Inflammatory macrophage treated with lipopolysaccharide for 1 hour (primary cell): Measurements from ENCODE around the gene RACK1.
"Not testable (repeated sequence)": the region's sequence is repeated elsewhere in the genome, so short reads cannot be mapped to it uniquely, and the experiment has no call there.

Experiments used
- DNase-seq, 2 donors: peaks; one replicate each; pipeline ENCODE4 v3.0.0-alpha.2; 2020 to 2022

The RACK1 gene

DNA sequence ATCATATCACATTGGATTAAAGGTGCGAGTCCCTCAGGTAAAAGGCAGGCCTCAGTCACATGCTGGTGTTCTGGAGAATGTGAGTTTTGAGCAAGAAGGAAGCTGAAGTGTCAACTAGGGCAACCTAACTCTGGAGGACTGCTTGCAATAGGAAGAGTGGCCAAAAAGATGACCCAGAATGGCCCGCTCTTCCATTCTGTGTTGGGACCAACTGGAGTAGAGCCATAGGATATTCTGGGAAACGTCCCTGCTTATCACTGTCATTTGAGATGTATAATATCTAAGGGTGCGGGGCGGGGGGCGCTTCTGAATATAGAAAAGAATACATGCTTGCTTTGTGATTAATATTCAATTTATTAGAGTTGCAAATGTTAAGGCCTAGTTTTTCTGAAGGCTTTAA, 31.6 kb downstream of the RACK1 start:
- no peak for DNase-seq

GRCh38 chr5:181211208-181211607, 32.5 kb downstream of the RACK1 start:
- no peak for DNase-seq

DNA sequence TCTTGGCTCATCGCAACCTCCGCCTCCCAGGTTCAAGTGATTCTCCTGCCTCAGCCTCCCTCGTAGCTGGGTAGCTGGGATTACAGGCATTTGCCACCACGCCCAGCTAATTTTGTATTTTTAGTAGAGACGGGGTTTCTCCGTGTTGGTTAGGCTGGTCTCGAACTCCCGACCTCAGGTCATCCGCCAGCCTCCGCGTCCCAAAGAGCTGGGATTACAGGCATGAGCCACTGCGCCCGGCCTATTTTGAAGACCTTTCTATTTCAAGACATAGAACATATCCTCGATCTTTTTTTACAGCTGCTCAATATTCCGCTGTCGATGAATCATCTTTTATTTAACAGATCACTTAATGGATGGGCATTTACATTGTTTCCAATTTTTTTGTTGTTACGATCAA, 33.0 kb downstream of the RACK1 start:
- not testable (repeated sequence) for DNase-seq

DNA sequence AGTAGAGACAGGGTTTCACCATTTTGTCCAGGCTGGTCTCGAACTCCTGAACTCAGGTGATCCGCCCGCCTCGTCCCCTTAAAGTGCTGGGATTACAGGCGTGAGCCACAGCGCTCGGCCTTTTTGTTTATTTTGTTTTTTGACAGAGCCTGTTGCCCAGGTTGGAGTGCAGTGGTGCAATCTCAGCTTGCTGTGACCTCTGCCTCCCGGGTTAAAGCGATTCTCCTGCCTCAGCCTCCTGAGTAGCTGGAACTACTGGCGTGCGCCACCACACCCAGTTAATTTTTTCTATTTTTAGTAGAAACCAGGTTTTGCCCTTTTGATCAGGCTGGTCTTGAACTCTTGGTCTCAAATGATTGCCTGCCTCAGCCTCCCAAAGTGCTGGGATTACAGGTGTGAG, 33.6 kb downstream of the RACK1 start:
- DNase-seq: not testable (repeated sequence)

DNA sequence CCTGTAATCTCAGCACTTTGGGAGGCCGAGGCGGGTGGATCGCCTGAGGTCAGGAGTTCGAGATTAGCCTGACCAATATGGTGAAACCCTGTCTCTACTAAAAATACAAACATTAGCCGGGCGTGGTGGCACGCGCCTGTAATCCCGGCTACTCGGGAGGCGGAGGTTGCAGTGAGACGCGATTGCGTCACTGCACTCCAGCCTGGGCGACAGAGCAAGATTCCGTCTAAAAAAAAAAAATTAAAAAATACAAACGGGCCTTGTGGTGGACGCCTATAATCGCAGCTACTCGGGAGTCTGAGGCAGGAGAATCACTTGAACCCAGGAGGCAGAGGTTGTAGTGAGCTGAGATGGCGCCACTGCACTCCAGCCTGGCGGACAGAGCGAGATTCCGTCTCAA, 34.7 kb downstream of the RACK1 start:
- not testable (repeated sequence) for DNase-seq

- no peak for DNase-seq
Measured at GRCh38 chr5:181207960-181208253, 35.8 kb downstream of the RACK1 start.

DNA sequence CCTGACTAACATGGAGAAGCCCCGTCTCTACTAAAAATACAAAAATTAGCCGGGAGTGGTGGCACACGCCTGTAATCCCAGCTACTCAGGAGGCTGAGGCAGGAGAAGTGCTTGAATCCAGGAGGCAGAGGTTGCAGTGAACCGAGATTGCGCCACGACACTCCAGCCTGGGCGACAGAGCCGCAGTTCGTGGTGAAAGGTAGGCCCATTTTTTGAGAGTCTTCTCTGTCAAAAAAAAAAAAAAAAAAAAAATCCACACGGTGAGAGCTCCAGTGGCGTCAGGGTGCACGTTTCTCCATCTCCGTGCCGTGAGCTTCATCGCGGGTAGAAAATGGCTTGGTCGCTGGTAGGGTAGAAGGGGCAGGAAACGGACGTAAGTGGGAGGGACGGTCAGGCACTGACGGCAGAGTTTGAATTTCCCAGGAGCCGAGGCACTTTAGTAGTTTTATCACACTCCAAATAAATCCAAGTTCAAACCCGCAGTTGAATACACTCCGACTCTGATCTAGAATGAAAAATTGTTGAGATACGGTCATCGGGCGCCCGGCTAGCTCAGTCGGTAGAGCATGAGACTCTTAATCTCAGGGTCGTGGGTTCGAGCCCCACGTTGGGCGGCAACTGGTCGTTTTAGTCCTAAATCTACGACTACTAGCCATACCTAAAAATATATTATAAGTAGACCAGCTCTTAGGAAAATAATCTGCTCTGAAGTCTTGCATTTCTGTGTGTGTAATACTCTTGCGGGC, 36.3 kb downstream of the RACK1 start:
- DNase-seq: peak; percentile 83 to 93

DNA sequence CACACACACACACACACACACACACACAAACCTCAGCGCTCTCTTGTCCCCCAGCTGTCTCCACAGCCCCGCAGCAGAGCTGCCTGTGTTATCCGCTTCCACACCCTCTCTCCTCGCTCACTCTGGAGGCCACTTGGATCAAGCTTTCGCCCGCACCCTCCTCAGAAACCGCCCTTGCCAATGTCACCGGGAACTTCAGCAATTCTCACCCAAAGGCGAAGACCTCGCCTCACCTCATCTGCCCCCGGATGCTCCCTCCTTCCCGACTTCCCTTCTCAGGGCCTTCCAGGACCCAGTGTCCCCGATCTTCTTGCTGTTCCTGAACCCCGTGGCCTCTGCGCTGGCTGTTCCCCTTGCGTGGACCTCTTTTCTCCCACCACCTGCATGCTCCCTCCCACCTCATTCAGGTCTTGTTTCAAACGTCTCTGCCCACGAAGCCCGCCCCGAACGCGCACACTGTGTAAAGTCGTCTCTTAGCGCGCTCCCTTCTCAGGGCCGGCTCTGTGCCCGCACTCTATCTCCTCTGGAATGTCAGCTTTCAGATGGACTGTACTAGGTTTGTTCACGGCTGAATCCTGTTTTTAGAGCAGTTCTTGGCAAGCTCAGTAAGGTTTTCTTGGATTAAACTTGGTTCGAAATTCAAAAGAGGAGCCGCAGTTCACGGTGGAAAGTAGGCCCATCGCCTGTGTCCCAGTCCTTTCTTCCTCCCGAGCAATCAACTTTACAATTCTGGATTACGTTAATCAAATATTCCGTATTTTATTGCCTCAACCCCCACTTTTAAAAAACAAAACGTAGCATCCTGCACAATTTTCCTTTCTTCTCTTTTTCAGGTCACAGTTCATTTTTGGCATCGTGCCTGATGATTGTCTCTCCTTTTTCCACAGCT, 37.7 kb downstream of the RACK1 start:
- no peak for DNase-seq

DNA sequence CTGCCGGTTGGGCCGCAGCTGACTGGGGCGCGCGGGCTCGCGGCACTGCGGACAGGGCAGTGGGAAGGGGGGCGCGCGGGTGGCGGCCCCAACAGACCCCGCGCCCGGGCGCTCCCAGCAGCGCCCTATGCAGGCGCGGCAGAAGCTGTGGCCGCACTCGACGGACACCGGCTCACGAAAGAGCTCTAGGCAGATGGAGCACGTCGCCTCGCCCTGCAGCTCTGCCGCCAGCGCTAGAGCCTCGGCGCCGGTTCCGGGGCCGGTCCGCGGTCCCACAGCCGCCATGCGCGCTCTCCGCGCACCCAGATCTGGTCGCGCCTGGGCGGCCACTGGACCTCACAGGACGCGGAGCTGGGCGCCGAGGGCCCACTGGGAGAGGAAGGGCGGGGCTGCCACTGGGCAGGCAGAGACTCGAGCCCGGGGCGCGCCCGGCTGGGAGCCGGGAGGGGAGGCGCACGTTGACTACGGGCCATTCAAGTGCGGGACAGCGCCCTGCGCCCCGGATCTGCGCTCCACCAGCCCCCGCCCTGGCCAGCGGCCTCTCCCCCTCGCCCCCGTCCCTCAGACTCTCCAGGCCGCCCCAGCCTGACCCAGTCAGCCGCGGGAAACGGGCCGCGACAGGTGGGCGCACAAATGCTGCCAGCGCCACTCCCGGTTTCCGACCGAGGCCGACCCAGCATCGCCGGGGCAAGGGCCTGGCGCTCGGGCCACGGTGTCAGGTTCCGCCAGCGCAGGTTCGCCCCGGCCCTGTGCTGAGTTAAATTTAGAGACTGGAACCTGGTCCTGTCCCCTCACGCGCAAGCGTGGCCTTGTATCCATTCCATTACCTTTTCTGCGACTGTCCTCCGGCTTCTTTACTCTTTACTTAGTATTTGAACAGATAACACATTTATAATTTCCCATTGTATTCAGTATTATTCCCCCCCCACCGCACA, 38.6 kb downstream of the RACK1 start, which contains the start of gene TRIM7:
Gene TRIM7, minus strand, starts transcription at position 371 of the 935 bp plus-strand sequence. Its CDS starts 86 bp downstream, at position 285.
- DNase-seq: peak; percentile 31 to 47

GRCh38 chr5:181204113-181204825, 39.4 kb downstream of the RACK1 start:
- DNase-seq: no peak

GRCh38 chr5:181203777-181204112, 40.0 kb downstream of the RACK1 start:
- no peak for DNase-seq

DNA sequence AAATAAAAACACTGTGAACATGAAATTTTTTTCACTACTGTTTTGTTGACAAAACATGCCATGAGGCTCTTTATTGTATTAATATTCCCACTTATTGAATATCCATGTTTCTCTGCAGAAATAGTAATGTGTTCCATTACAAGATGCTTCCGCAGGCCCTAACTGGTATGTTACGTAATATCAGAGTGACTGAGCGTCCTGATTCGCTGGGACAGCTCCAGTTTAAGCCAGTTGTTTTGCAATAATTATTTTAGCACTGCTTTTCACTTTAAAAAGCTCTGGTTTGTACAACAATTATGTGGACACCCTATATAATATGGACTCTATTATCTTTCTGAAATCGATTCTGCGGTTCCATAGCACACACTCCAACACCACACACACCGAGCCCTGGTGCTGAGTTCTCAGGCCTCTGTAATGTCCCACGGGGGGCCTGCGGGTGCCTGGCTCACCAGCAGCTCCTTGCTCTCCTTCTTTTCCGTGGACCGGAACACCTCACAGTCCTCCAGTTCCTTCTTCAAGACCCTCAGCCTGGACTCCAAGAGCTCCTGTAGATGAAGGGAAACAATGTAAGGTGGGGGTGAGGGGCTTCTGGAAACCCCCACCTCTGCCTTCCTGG, 40.5 kb downstream of the RACK1 start:
- DNase-seq: peak; percentile 56 to 76

GRCh38 chr5:181200816-181201215, 42.9 kb downstream of the RACK1 start:
- no peak for DNase-seq

GRCh38 chr5:181199881-181200638, 43.6 kb downstream of the RACK1 start:
- peak; percentile 31 to 38 for DNase-seq

DNA sequence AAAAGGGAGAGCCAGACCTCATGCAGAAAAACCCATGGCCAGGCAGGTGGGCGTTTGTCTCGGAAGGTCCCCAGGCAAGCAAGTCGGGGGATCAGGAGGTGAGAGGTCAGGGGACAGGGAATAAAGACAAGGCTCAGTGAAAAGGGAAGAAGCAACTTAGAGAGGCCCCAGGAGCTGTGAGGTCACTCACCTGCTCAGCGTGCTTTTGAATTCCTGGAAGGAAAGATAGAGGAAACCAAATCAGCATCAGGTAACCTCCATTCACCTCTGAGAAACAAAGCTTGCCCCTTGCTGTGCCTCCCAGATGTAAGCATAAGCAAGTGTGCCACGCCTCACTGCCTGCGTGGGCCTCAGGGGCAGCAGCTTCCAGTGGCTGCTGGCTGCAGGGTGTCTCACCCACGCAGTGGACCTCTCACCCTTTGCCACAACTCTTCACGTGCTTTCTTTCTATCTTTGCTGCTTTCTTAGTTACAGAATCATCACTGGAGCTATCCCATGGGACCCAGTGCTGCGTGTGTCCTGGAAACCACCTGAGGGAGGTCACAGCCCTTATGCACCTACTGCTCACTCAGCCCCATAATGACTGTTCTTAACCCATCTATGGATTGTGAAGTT, 44.7 kb downstream of the RACK1 start:
- no peak for DNase-seq

DNA sequence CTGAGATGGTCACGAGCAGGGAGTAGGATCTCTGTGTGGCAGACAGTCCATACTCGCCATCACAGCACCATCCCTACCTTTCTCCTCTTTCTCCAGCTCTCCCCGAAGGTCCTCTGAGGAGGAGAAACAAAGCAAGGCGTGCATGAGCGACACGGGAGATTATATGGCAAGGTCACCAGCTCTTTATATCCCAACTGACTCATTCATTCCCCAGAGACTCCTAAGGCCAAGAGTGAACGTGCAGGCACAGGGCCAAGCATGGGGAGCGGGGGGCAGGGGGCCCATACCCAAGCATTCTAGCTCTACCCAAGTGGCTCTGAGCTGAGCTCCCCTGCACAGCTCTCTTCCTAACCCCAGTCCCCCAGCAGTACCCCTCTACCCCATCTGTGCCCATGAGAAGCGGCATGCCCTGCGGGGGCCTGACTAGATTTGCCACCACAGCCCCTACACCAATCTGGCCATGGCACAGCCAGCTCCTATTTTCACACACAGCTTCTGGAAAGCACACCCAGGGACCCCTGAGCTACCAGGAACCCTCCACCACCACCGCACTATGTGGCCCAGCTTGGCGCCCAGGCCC, 45.5 kb downstream of the RACK1 start:
- DNase-seq: no peak

DNA sequence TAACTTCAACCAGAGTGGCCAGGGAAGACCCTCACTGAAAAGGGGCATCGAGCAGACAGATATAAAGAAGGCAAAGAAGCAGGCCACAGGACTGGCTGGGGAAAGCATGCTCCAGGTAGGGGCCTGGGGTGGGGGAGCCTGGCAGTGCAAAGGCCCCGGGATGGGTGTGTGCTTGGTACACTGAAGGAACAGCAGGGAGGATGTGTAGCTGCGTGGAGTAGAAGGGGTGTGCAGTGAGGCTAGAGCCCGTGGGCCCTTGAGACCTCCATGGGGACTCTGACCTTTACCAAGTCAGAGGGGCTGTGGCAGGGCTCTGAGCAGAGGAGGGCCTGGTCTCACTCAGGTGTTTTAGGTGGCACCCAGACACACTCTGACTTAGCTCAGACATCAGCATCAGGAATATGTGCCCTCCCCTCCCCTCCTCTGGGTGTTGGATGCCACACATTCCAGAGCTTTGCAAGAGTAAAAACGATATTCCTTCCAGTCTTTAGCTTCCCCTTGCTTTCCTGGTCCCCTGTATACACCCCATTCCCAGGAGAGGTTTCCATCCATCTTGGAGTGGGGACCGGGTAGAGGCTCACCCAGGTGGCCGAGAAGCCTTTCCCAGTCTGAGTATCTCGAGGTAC, 46.3 kb downstream of the RACK1 start:
- no peak for DNase-seq

GRCh38 chr5:181195249-181195761, 48.4 kb downstream of the RACK1 start:
- no peak for DNase-seq

GRCh38 chr5:181194489-181195248, 49.0 kb downstream of the RACK1 start:
- DNase-seq: no peak
